ENCODE data around the gene B4GALT6. TPM values are rescaled to one million over a fixed set of nuclear protein-coding genes. Genes with fewer than 3 reads are reported as not detected.

Gene B4GALT6
- total RNA-seq, 1 experiment from 2014 or later = 16.1 TPM

GRCh38 chr18:31616586-31616985 lies 67.8 kb downstream of the B4GALT6 start:
- no peaks in the 10 kb centered on the region for H3K79me2 ChIP-seq (ENCODE audit: insufficient read depth, low read length)
- H2AFZ ChIP-seq (ENCODE audit: low read depth, low read length, poor library complexity, severe bottlenecking) = no peak overlapping the region
- ChIA-PET RAD21 (ENCODE audit: low non-redundant PET in 1 of 2, low total read pairs in 2 of 2, uncharacterized antibody in 2 of 2, unreplicated experiment in 2 of 2) (no interaction called here), POLR2A (no interaction called here), CTCF (no interaction called here)
- intact Hi-C loops (cut with micrococcal nuclease) = no loop called here
- no TSS peak for BruUV-seq (replicated peaks)
- no peaks in the 10 kb centered on the region for H4K20me1 ChIP-seq (ENCODE audit: insufficient read depth)
- no peak overlapping the region for H3K4me2 ChIP-seq (ENCODE audit: low read length)
- no peaks in the 10 kb centered on the region for H3K4me1 ChIP-seq (ENCODE audit: control insufficient read depth in 1 of 2, insufficient read depth in 2 of 2, low read length in 2 of 2)
- no peaks in the 10 kb centered on the region for H3K9me2 ChIP-seq (ENCODE audit: insufficient read depth)
- no peak for DNase-seq (ENCODE audit: low read depth, low spot score)
- TF ChIP-seq ATF3 (IDR thresholded peaks at IDR 0.05) (no peak), SP1 (IDR thresholded peaks at IDR 0.05; ENCODE audit: low read depth) (no peak), SRF (IDR thresholded peaks at IDR 0.05; ENCODE audit: low read depth) (no peak), ZBTB33 (IDR thresholded peaks at IDR 0.05; ENCODE audit: extremely low read depth, insufficient replicate concordance, low read length) (no peak), SIN3A (IDR thresholded peaks at IDR 0.05; ENCODE audit: low read depth) (no peak), POLR2AphosphoS5 (IDR thresholded peaks at IDR 0.05; ENCODE audit: low read depth, low read length) (no peak), EZH2 (IDR thresholded peaks at IDR 0.05) (no peak), REST (IDR thresholded peaks at IDR 0.05; ENCODE audit: low read depth) (no peak), YY1 (IDR thresholded peaks at IDR 0.05; ENCODE audit: extremely low read depth, insufficient replicate concordance, low read depth, low read length) (no peak), CEBPB (IDR thresholded peaks at IDR 0.05; ENCODE audit: low read depth) (no peak), EZH2phosphoT487 (IDR thresholded peaks at IDR 0.05; ENCODE audit: borderline replicate concordance) (no peak), ELF1 (IDR thresholded peaks at IDR 0.05; ENCODE audit: borderline replicate concordance, low read depth) (no peak), ZFX (IDR thresholded peaks at IDR 0.05) (no peak), MAX (IDR thresholded peaks at IDR 0.05) (no peak), JUND (IDR thresholded peaks at IDR 0.05) (no peak), CBX3 (IDR thresholded peaks at IDR 0.05; ENCODE audit: low read depth) (no peak), TCF7L2 (IDR thresholded peaks at IDR 0.05; ENCODE audit: borderline replicate concordance, extremely low read depth, insufficient read depth, insufficient read length) (no peak), RAD21 (IDR thresholded peaks at IDR 0.05; ENCODE audit: low read depth) (no peak), ZNF274 (IDR thresholded peaks at IDR 0.05; ENCODE audit: low read depth, low read length) (no peak), CTCF (IDR thresholded peaks at IDR 0.05 in 2 of 3, conservative IDR thresholded peaks at IDR 0.05 in 1 of 3; ENCODE audit: borderline replicate concordance in 1 of 3, insufficient read depth in 1 of 3, low read depth in 2 of 3, low read length in 2 of 3) (no peak)
- H3K9me3 ChIP-seq (ENCODE audit: control insufficient read depth in 1 of 2, insufficient read depth in 1 of 2, low read depth in 1 of 2, low read length in 2 of 2) = no peaks in the 10 kb centered on the region
- H3K27ac ChIP-seq (ENCODE audit: low read depth, low read length) = no peak overlapping the region
- no peak for ATAC-seq
- H3K36me3 ChIP-seq (ENCODE audit: control insufficient read depth in 1 of 2, insufficient read depth in 2 of 2, low read length in 2 of 2) = no peaks in the 10 kb centered on the region
- no peak overlapping the region for H3K9ac ChIP-seq (ENCODE audit: low read length)
- no peak overlapping the region for H3K4me3 ChIP-seq (replicated peaks in 1 of 2; ENCODE audit: low read depth in 1 of 2, low read length in 2 of 2)
- H3K27me3 ChIP-seq (ENCODE audit: insufficient read depth, low read length) = no peaks in the 10 kb centered on the region
